Lower lobe of right lung (tissue), 2 donors: ENCODE data around the gene WFDC1. TPM values are rescaled to one million over a fixed set of nuclear protein-coding genes. Genes with fewer than 3 reads are reported as not detected.
A peak's percentile ranks its signal among the peaks of the same experiment; 100 is the strongest.

Experiments used
- ATAC-seq, 2 donors: fragments of 200-7000 bp; cut with Tn5 transposase; one replicate each; pipeline ENCODE4 v1.9.1; 2020 to 2022; ENCODE audit warnings: mild to moderate bottlenecking in 2 of 2, moderate library complexity in 2 of 2
- DNase-seq: peaks from one replicate; pipeline ENCODE4 v3.0.0-alpha.2; 2020
- H3K27ac ChIP-seq: fragments of 200-600 bp; one replicate; pipeline ENCODE4 v1.8.0; 2022
- H3K27me3 ChIP-seq: fragments of 200-600 bp; one replicate; pipeline ENCODE4 v1.8.0; 2022; ENCODE audit warnings: low read depth
- H3K36me3 ChIP-seq: fragments of 200-600 bp; one replicate; pipeline ENCODE4 v1.8.0; 2022; ENCODE audit warnings: mild to moderate bottlenecking
- H3K4me1 ChIP-seq: fragments of 200-600 bp; one replicate; pipeline ENCODE4 v1.8.0; 2022
- H3K4me3 ChIP-seq: fragments of 200-600 bp; one replicate; pipeline ENCODE4 v1.8.0; 2022; ENCODE audit warnings: mild to moderate bottlenecking
- H3K9me3 ChIP-seq: fragments of 200-600 bp; one replicate; pipeline ENCODE4 v1.8.0; 2022
- CTCF ChIP-seq: fragments of 200-600 bp; IDR thresholded peaks from one replicate; pipeline ENCODE4 v1.8.0; 2022; ENCODE audit warnings: antibody characterized with exemption, mild to moderate bottlenecking
- intact Hi-C: fragments of 100-400 bp; cut with DNase I; formaldehyde crosslinking; loops from one replicate; pipeline ENCODE4 v1.11.0; 2022
- total RNA-seq: library from RNA; stranded (reverse); fragmentation: NEBNext Ultra II Directional; extraction: Animal tissue kit (Norgen Biotek cat#: 25700); gene quantifications from one replicate; pipeline ENCODE4 v1.2.1, GENCODE V29; 2021
- donor health status: DM: no; HTN: yes; CAD: no; lungs with severe emphysema.

The WFDC1 gene
- total RNA-seq, 1 donor from 2014 or later: 18.0 TPM

DNA sequence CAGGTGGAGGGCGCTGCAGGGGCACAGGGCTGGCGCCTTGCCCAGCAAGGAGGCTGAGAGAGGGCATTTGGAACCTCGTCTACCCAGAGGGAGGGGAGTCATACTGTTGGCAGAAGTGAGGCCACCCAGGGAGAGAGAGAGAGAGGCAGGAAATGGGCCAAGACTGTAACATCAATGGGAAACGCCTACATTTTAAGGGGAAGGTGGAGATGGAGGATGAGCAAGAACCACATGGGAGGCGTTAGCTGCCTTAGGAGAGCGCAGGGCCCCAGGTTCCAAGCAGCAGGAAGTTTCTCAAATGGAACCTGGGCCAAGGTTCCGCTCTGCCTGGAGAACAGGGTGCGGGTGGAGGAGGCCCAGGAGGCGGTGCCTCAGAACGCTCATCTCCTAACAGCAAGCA is 2.7 kb upstream of the WFDC1 start:
- ATAC-seq: no peak
- DNase-seq: no peak
- intact Hi-C loops: no loop called here
- Histone ChIP-seq H3K27ac (no peak overlapping the region), H3K9me3 (no peaks in the 10 kb centered on the region), H3K36me3 (no peaks in the 10 kb centered on the region), H3K4me1 (peaks cover 21% of the 10 kb centered on the region), H3K4me3 (no peak overlapping the region), H3K27me3 (peaks cover 6% of the 10 kb centered on the region)
- no peak for TF ChIP-seq CTCF

- Histone ChIP-seq H3K27me3 (peaks cover 6% of the 10 kb centered on the region), H3K27ac (no peak overlapping the region), H3K4me1 (peaks cover 17% of the 10 kb centered on the region), H3K36me3 (no peaks in the 10 kb centered on the region), H3K9me3 (no peaks in the 10 kb centered on the region), H3K4me3 (no peak overlapping the region)
- TF ChIP-seq CTCF: no peak
- DNase-seq (no peak), ATAC-seq (no peak)
- intact Hi-C loops: no loop called here
Measured at GRCh38 chr16:84293406-84293805, 1.3 kb upstream of the WFDC1 start.

- peak overlapping the region; percentile 75 for H3K27ac ChIP-seq
- peak; percentile 13 to 20 for ATAC-seq
- no peak for DNase-seq
- peak overlapping the region; percentile 54 for H3K4me3 ChIP-seq
- intact Hi-C loops: no loop called here
- H3K36me3 ChIP-seq: no peaks in the 10 kb centered on the region
- no peaks in the 10 kb centered on the region for H3K9me3 ChIP-seq
- peaks cover 6% of the 10 kb centered on the region for H3K27me3 ChIP-seq
- TF ChIP-seq CTCF: no peak
- H3K4me1 ChIP-seq: peaks cover 17% of the 10 kb centered on the region
Measured at GRCh38 chr16:84294117-84294516, 561 bp upstream of the WFDC1 start.

DNA sequence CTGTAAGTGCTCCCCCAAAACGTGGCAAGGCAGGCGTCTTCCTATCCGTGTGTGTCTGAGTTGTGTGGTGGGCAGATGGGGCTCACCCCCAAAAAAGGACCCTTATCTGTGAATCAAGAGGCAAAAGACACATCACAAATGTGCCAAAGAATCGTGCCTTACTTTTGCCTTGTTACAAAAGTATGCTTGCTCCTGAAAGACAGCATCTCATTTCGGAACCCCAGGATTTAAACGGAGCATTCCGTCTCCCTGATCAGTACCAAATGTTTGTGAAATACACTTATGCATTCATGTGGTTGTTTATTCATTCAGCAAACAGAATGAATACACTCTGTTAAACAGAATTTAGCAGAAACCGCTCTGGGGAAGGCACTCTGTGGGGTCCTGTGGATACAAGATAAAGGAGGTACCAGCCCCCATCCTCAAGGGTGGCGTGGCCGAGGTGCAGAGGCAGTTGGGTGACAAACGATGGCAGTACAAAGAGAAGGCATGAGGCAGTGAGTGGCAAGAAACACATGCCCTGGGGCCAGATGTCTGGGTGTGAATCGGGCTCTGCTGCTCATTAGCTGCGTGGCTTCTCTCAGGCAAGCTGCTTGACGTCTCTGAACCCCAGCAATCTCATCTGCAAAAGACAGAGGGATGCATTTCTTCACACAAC is 654 bp downstream of the WFDC1 start:
- peak in 1 of 2 donors; percentile 7 for ATAC-seq
- Histone ChIP-seq H3K9me3 (no peaks in the 10 kb centered on the region), H3K27ac (peak overlapping the region; percentile 75), H3K4me3 (peak overlapping the region; percentile 54), H3K4me1 (peaks cover 24% of the 10 kb centered on the region), H3K36me3 (no peaks in the 10 kb centered on the region), H3K27me3 (peaks cover 6% of the 10 kb centered on the region)
- intact Hi-C loops: no loop called here
- DNase-seq: no peak
- no peak for TF ChIP-seq CTCF

DNA sequence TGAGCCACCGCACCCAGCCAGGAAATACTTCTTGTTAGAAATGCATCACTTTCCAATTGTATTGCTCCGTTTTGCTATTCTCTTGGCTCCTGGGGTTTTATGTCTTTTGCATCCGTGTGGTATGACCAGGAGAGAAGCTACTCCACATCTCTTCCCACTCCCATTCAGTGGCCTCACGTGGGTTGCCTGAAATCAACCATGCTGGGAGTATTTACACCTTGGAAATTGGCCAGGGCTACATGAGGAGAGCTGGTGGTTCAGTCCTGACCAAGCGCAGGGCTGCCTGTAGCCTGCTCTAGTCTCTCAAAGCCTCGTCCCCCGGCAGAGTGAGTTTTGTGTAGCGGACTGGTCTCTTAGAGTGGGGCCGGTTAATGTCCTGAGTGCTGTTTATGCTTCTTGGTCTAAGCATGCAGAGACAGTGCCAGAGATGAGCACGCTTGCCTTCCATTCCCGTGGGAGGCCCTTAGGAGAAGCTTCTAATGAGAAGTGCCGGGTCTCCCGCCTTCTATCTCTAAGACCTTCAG is 3.8 kb downstream of the WFDC1 start:
- Histone ChIP-seq H3K4me1 (peaks cover 27% of the 10 kb centered on the region), H3K4me3 (no peak overlapping the region), H3K27me3 (peaks cover 6% of the 10 kb centered on the region), H3K9me3 (no peaks in the 10 kb centered on the region), H3K27ac (no peak overlapping the region), H3K36me3 (no peaks in the 10 kb centered on the region)
- DNase-seq (no peak), ATAC-seq (no peak)
- intact Hi-C loops: no loop called here
- no peak for TF ChIP-seq CTCF
